HepG2 (cell line): Measurements from ENCODE around the gene CFAP119. TPM values are rescaled to one million over a fixed set of nuclear protein-coding genes. Genes with fewer than 3 reads are reported as not detected.

Experiments used
- ATAC-seq: fragments of 200-7000 bp; cut with Tn5 transposase; 3 replicates; pipeline ENCODE4 v1.9.1; 2020; ENCODE audit warnings: mild to moderate bottlenecking, moderate library complexity
- BruUV-seq: library from RNA; stranded (reverse); fragments of 400-500 nt; replicated peaks from 2 replicates; lab custom pipeline; 2021; lab: Mats Ljungman, UMichigan
- CTCF ChIA-PET: fragments of 300-600 bp; formaldehyde crosslinking; extraction: SDS; loops from one replicate; lab custom pipeline; 2021; ENCODE audit warnings: low total read pairs, inconsistent platforms, low intra/inter-chr PET ratio; lab: Yijun Ruan, JAX
- POLR2A ChIA-PET: fragments of 350-600 bp; sonication (Branson Sonifier 250); formaldehyde crosslinking; loops from one replicate; lab custom pipeline; 2020; ENCODE audit warnings: antibody characterized with exemption, inconsistent platforms; lab: Yijun Ruan, JAX
- DNase-seq: peaks from one replicate; pipeline ENCODE4 v3.0.0-alpha.2; 2015; ENCODE audit warnings: low spot score
- FAIRE-seq: peaks from 3 replicates; lab custom pipeline; 2011; peaks lifted over from hg19 to GRCh38; lab: Jason Lieb, UNC
- H2AFZ ChIP-seq: one replicate; pipeline ENCODE4 v1.6.1; 2011; ENCODE audit warnings: low read length, inconsistent platforms
- H3K27ac ChIP-seq: fragments of 300-600 bp; 3 replicates; pipeline ENCODE4 v1.8.0; 2011; ENCODE audit warnings: mixed run types, mild to moderate bottlenecking, mixed read lengths, low read length, inconsistent platforms; ENCODE audit not compliant: insufficient read depth; ENCODE audit errors: extremely low read length
- H3K27me3 ChIP-seq, 2 experiments: fragments of 200-600 bp in 1 of 2; 2 replicates in 1 of 2; 3 replicates in 1 of 2; pipeline versions ENCODE4 v1.6.0 to v1.8.0; 2011; ENCODE audit warnings: low read length in 2 of 2, mild to moderate bottlenecking in 2 of 2, moderate library complexity in 2 of 2, inconsistent platforms in 1 of 2; ENCODE audit not compliant: insufficient read depth in 2 of 2, control insufficient read depth in 1 of 2
- H3K36me3 ChIP-seq, 2 experiments: fragments of 200-600 bp in 1 of 2; replicated peaks in 1 of 2; 2 replicates in 1 of 2; 3 replicates in 1 of 2; pipeline versions ENCODE4 v1.5.1 to v1.8.0; 2011; ENCODE audit warnings: low read length in 2 of 2, inconsistent platforms in 1 of 2; ENCODE audit not compliant: insufficient read depth in 2 of 2, control insufficient read depth in 1 of 2
- H3K4me1 ChIP-seq: 2 replicates; pipeline ENCODE4 v1.5.1; 2012; ENCODE audit warnings: low read length, inconsistent platforms; ENCODE audit not compliant: insufficient read depth
- H3K4me2 ChIP-seq: 2 replicates; pipeline ENCODE4 v1.6.0; 2011; ENCODE audit warnings: low read depth, low read length, inconsistent platforms
- H3K4me3 ChIP-seq, 3 experiments: fragments of 200-600 bp in 1 of 3; sonication (generic), shearing (Covaris generic) in 1 of 3; replicated peaks in 1 of 3; 2 replicates each; pipeline ENCODE4 v1.5.1; 2011 to 2016; ENCODE audit warnings: low read length in 3 of 3, inconsistent platforms in 2 of 3, low read depth in 2 of 3, mild to moderate bottlenecking in 2 of 3, control low read depth in 1 of 3, mixed read lengths in 1 of 3; ENCODE audit not compliant: insufficient read depth in 1 of 3
- H3K79me2 ChIP-seq: one replicate; pipeline ENCODE4 v1.6.1; 2011; ENCODE audit warnings: low read length, inconsistent platforms; ENCODE audit not compliant: insufficient read depth
- H3K9ac ChIP-seq: 2 replicates; pipeline ENCODE4 v1.6.0; 2011; ENCODE audit warnings: mild to moderate bottlenecking, low read depth, low read length, inconsistent platforms; ENCODE audit not compliant: insufficient read depth
- H3K9me3 ChIP-seq: 2 replicates; pipeline ENCODE4 v1.5.1; 2012; ENCODE audit warnings: mild to moderate bottlenecking, low read length
- H4K20me1 ChIP-seq: 2 replicates; pipeline ENCODE4 v1.6.0; 2011; ENCODE audit warnings: inconsistent platforms, mild to moderate bottlenecking, low read length, moderate library complexity; ENCODE audit not compliant: insufficient read depth
- CREM ChIP-seq, 2 experiments: sonication (generic) in 1 of 2; formaldehyde crosslinking in 1 of 2; IDR thresholded peaks; 2 replicates each; pipeline versions ENCODE4 v1.4.0 to v1.6.1; 2016 to 2020; ENCODE audit warnings: antibody characterized with exemption in 1 of 2, mild to moderate bottlenecking in 1 of 2, missing genetic modification reagents in 1 of 2
- HCFC1 ChIP-seq: fragments of 150-350 bp; IDR thresholded peaks from 2 replicates; pipeline ENCODE4 v1.6.1; 2014; ENCODE audit warnings: low read depth, low read length
- MEIS1 ChIP-seq: sonication (generic); formaldehyde crosslinking; IDR thresholded peaks from 2 replicates; pipeline ENCODE4 v1.9.0; 2021; ENCODE audit warnings: mild to moderate bottlenecking, missing genetic modification reagents, moderate library complexity, borderline replicate concordance
- MXD1 ChIP-seq: sonication (generic); formaldehyde crosslinking; IDR thresholded peaks from 2 replicates; pipeline ENCODE4 v1.4.0; 2020; ENCODE audit warnings: mild to moderate bottlenecking, missing genetic modification reagents
- NR3C1 ChIP-seq: sonication (generic); formaldehyde crosslinking; IDR thresholded peaks from 2 replicates; pipeline ENCODE4 v1.4.0; 2020; ENCODE audit warnings: missing genetic modification reagents
- RFX5 ChIP-seq: IDR thresholded peaks from 2 replicates; pipeline ENCODE4 v1.6.1; 2011; ENCODE audit warnings: low read depth, low read length, improper control_type of control experiment
- THAP7 ChIP-seq: sonication (generic); formaldehyde crosslinking; IDR thresholded peaks from 2 replicates; pipeline ENCODE4 v1.8.1; 2023; ENCODE audit warnings: mild to moderate bottlenecking, missing genetic modification reagents
- ZBTB38 ChIP-seq: sonication (generic); formaldehyde crosslinking; IDR thresholded peaks from 2 replicates; pipeline ENCODE4 v1.5.1; 2020; ENCODE audit warnings: mild to moderate bottlenecking, missing genetic modification reagents
- ZBTB7B ChIP-seq: sonication (generic); formaldehyde crosslinking; IDR thresholded peaks from 2 replicates; pipeline ENCODE4 v1.4.0; 2020; ENCODE audit warnings: missing genetic modification reagents
- ZNF275 ChIP-seq: sonication (generic); formaldehyde crosslinking; IDR thresholded peaks from 2 replicates; pipeline ENCODE4 v1.8.0; 2022; ENCODE audit warnings: missing genetic modification reagents, mild to moderate bottlenecking, inconsistent platforms, borderline replicate concordance
- ZNF879 ChIP-seq: sonication (generic); formaldehyde crosslinking; IDR thresholded peaks from 2 replicates; pipeline ENCODE4 v1.8.1; 2023; ENCODE audit warnings: missing genetic modification reagents
- WGBS: methylation state at CpG from one replicate; pipeline ENCODE4 v1.1.6; 2017; ENCODE audit warnings: low lambda C conversion rate; 5-methylcytosine and 5-hydroxymethylcytosine counted together
- in situ Hi-C: cut with HindIII; loops from 2 replicates; pipeline ENCODE4 v1.10.0; 2017; ENCODE audit warnings: low pct_unique_long_range_greater_than_20kb; ENCODE audit not compliant: extremely low pct_ligation_motif_present
- intact Hi-C: fragments of 100-400 bp; cut with micrococcal nuclease; formaldehyde crosslinking; loops from one replicate; pipeline ENCODE4 v1.10.0; 2022; ENCODE audit not compliant: unreplicated experiment
- polyA plus RNA-seq, 8 experiments: library from polyadenylated mRNA; depleted of rRNA in 3 of 8; stranded (reverse) in 7 of 8; unstranded in 1 of 8; fragments of >200 nt; fragmentation: Illumina TruSeq in 4 of 8; extraction: Trizol in 4 of 8; gene quantifications; 2 replicates each; pipeline versions ENCODE4 v1.2.1 to v1.2.3, GENCODE V29; 2011 to 2016; ENCODE audit warnings: low read depth in 4 of 8, missing spikeins in 1 of 8, mixed read lengths in 1 of 8; ENCODE audit not compliant: insufficient read depth in 1 of 8
- total RNA-seq, 5 experiments: library from RNA; depleted of rRNA; stranded (reverse); fragments of >200 nt; fragmentation: Illumina TruSeq; extraction: Trizol; gene quantifications; 2 replicates each; pipeline ENCODE4 v1.2.3, GENCODE V29; 2016; ENCODE audit warnings: low read depth in 1 of 5

The CFAP119 gene
- total and polyA plus RNA-seq, 2 of the 13 experiments (the other 11 are each of a cell fraction or from before 2014, with no cell fraction given) = 6.4 TPM

- BruUV-seq = no TSS peak
- Histone ChIP-seq H3K4me1 (peaks cover 29% of the 10 kb centered on the region), H3K27me3 (no peaks in the 10 kb centered on the region; a peak in 1 of 5 replicates), H3K4me2 (peak overlapping the region; percentile 96), H3K36me3 (peaks cover 35 to 44% of the 10 kb centered on the region in 2 experiments), H3K4me3 (peak overlapping the region; percentile 80 to 91 (median 86)), H4K20me1 (no peaks in the 10 kb centered on the region), H3K9ac (peak overlapping the region; percentile 93), H3K27ac (peak overlapping the region; percentile 66), H2AFZ (no peak overlapping the region), H3K79me2 (peaks cover 19% of the 10 kb centered on the region), H3K9me3 (no peaks in the 10 kb centered on the region)
- intact Hi-C loops = loop anchor here (1.0 kb wide), 1 partner anchor 15 kb away; the partner anchor contains the start of gene PHKG2
- TF ChIP-seq MEIS1 (CRISPR knock-in tag) (no peak), HCFC1 (no peak), ZBTB38 (peak; percentile 35; the same call in 1 of the 2 replicates)
- in situ Hi-C loops = no loop called here
- no peak for ATAC-seq
- ChIA-PET CTCF (no interaction called here), POLR2A (interaction anchor here (0.6 to 1.7 kb wide), 2 partner anchors 15 to 112 kb away, joined by 3 to 5 read pairs; partner anchors contain the start of gene PHKG2)
- no peak for FAIRE-seq
- WGBS = 64% methylated on average over 15 of the region's 15 CpGs
- DNase-seq = no peak
Measured at GRCh38 chr16:30762991-30763725, 1.3 kb upstream of the CFAP119 start.

- Histone ChIP-seq H4K20me1 (no peaks in the 10 kb centered on the region), H3K9ac (peak overlapping the region; percentile 69), H3K4me2 (peak overlapping the region; percentile 97), H3K4me1 (peaks cover 29% of the 10 kb centered on the region), H3K9me3 (no peaks in the 10 kb centered on the region), H2AFZ (no peak overlapping the region), H3K4me3 (peak overlapping the region; percentile 74 to 91 (median 80)), H3K36me3 (peaks cover 26 to 38% of the 10 kb centered on the region in 2 experiments), H3K79me2 (peaks cover 19% of the 10 kb centered on the region), H3K27ac (peak overlapping the region; percentile 46), H3K27me3 (no peaks in the 10 kb centered on the region; a peak in 1 of 5 replicates)
- WGBS = 4% methylated on average over 9 of the region's 64 CpGs
- POLR2A ChIA-PET = interaction anchor here (0.7 kb wide), 1 partner anchor 14 kb away, joined by 3 read pairs; the partner anchor contains the start of gene PHKG2
- no TSS peak for BruUV-seq
- no peak for FAIRE-seq
- in situ Hi-C loops (no loop called here), intact Hi-C loops (no loop called here)
- ATAC-seq = peak; percentile 62
- CTCF ChIA-PET = no interaction called here
- no peak for DNase-seq
- TF ChIP-seq ZBTB7B (CRISPR knock-in tag) = no peak
- TF ChIP-seq CREM (IDR thresholded peaks at IDR 0.05) = no peak
- TF ChIP-seq CREM (CRISPR knock-in tag; IDR thresholded peaks at IDR 0.05) = no peak
- no peak for TF ChIP-seq RFX5
- TF ChIP-seq THAP7 (CRISPR knock-in tag) = no peak
- no peak for TF ChIP-seq ZNF879 (CRISPR knock-in tag)
- TF ChIP-seq MXD1 (CRISPR knock-in tag) = peak; percentile 59; the same call in 1 of the 2 replicates
- TF ChIP-seq NR3C1 (CRISPR knock-in tag) = no peak
- TF ChIP-seq ZNF275 (CRISPR knock-in tag) = peak; percentile 29; the same call in 1 of the 2 replicates
Measured at GRCh38 chr16:30761427-30761927, 385 bp downstream of the CFAP119 start.
